GM18502 (cell line): ENCODE measurements around the gene PLCG2.

Source experiments
- ATAC-seq: cut with Tn5 transposase; IDR thresholded peaks from one replicate; pipeline ENCODE4 v1.9.1; 2021; ENCODE audit warnings: mild to moderate bottlenecking; ENCODE audit not compliant: unreplicated experiment, poor library complexity

PLCG2 gene

GRCh38 chr16:81901484-81901883 lies 122.4 kb downstream of the PLCG2 start:
- ATAC-seq, result no peak

GRCh38 chr16:81902025-81902424 lies 122.9 kb downstream of the PLCG2 start:
- no peak for ATAC-seq

- no peak for ATAC-seq
Measured at GRCh38 chr16:81904320-81904719, 125.2 kb downstream of the PLCG2 start.

GRCh38 chr16:81905277-81905676 lies 126.2 kb downstream of the PLCG2 start:
- ATAC-seq, result no peak

- no peak for ATAC-seq
Measured at GRCh38 chr16:81907681-81908080, 128.6 kb downstream of the PLCG2 start.

GRCh38 chr16:81908466-81909262 lies 129.6 kb downstream of the PLCG2 start:
- ATAC-seq, result no peak

GRCh38 chr16:81910366-81910885 lies 131.3 kb downstream of the PLCG2 start:
- ATAC-seq, result no peak

GRCh38 chr16:81912395-81912794 lies 133.3 kb downstream of the PLCG2 start:
- no peak for ATAC-seq

GRCh38 chr16:81913222-81913621 lies 134.1 kb downstream of the PLCG2 start:
- no peak for ATAC-seq

GRCh38 chr16:81917375-81917774 lies 138.3 kb downstream of the PLCG2 start:
- no peak for ATAC-seq

GRCh38 chr16:81918927-81919326 lies 139.8 kb downstream of the PLCG2 start:
- ATAC-seq, result no peak

GRCh38 chr16:81920498-81920897 lies 141.4 kb downstream of the PLCG2 start:
- no peak for ATAC-seq

- no peak for ATAC-seq
Measured at GRCh38 chr16:81921085-81921814, 142.2 kb downstream of the PLCG2 start.

GRCh38 chr16:81921843-81922584 lies 142.9 kb downstream of the PLCG2 start:
- no peak for ATAC-seq

- ATAC-seq, result no peak
Measured at GRCh38 chr16:81923296-81923695, 144.2 kb downstream of the PLCG2 start.

GRCh38 chr16:81925016-81925415 lies 145.9 kb downstream of the PLCG2 start:
- no peak for ATAC-seq

GRCh38 chr16:81926036-81926435 lies 146.9 kb downstream of the PLCG2 start:
- ATAC-seq, result no peak

- ATAC-seq, result no peak
Measured at GRCh38 chr16:81927561-81928185, 148.6 kb downstream of the PLCG2 start.

GRCh38 chr16:81928271-81928918 lies 149.3 kb downstream of the PLCG2 start:
- ATAC-seq, result no peak

GRCh38 chr16:81928975-81929374 lies 149.9 kb downstream of the PLCG2 start:
- no peak for ATAC-seq
